Left lobe of liver (tissue), 2 donors: ENCODE data around the gene MT1A. TPM values are rescaled to one million over a fixed set of nuclear protein-coding genes. Genes with fewer than 3 reads are reported as not detected.
A peak's percentile ranks its signal among the peaks of the same experiment; 100 is the strongest.

Experiments used
- ATAC-seq: fragments of 200-7000 bp; cut with Tn5 transposase; one replicate; pipeline ENCODE4 v1.9.1; 2020; ENCODE audit warnings: mild to moderate bottlenecking, moderate library complexity
- DNase-seq: peaks from one replicate; pipeline ENCODE4 v3.0.0-alpha.2; 2020; ENCODE audit warnings: low spot score
- total RNA-seq: library from RNA; stranded (reverse); gene quantifications from one replicate; pipeline ENCODE4 v1.2.1, GENCODE V29; 2021
- donor health status: DM: no; HTN: no; CAD: no; lungs with moderate emphysema.
- donor health status: DM: no; HTN: yes; CAD: no.

MT1A gene
- total RNA-seq, 1 donor from 2014 or later, result 141 TPM

- no peak for DNase-seq
Measured at GRCh38 chr16:56630134-56630533, 8.3 kb upstream of the MT1A start.

GRCh38 chr16:56631197-56631596 is 7.3 kb upstream of the MT1A start:
- DNase-seq (no peak), ATAC-seq (no peak)

More at GRCh38 chr16:56630134-56630533, 8.3 kb upstream of the MT1A start:
- no peak for ATAC-seq

- DNase-seq, result no peak
- ATAC-seq, result no peak
Measured at GRCh38 chr16:56631832-56632155, 6.7 kb upstream of the MT1A start.

GRCh38 chr16:56632156-56632847 is 6.2 kb upstream of the MT1A start, which contains the start of gene MT1M:
MT1M (plus strand) TSS chr16:56632659; CDS start chr16:56632732, 73 bp downstream.
- DNase-seq (peak; percentile 94), ATAC-seq (peak; percentile 85)

- peak; percentile 1 for ATAC-seq
Measured at GRCh38 chr16:56632848-56633365, 5.6 kb upstream of the MT1A start.

GRCh38 chr16:56633535-56633934 is 4.9 kb upstream of the MT1A start:
- ATAC-seq (no peak), DNase-seq (no peak)

More at GRCh38 chr16:56632848-56633365, 5.6 kb upstream of the MT1A start:
- DNase-seq, result no peak

GRCh38 chr16:56634715-56635440 is 3.6 kb upstream of the MT1A start:
- ATAC-seq (no peak), DNase-seq (no peak)

GRCh38 chr16:56635441-56635967 is 3.0 kb upstream of the MT1A start:
- DNase-seq (no peak), ATAC-seq (no peak)

GRCh38 chr16:56636616-56637413 is 1.7 kb upstream of the MT1A start:
- no peak for DNase-seq
- no peak for ATAC-seq

- peak; percentile 38 for ATAC-seq
- DNase-seq, result no peak
Measured at GRCh38 chr16:56639045-56639444, 579 bp downstream of the MT1A start.

GRCh38 chr16:56640076-56640475 is 1.6 kb downstream of the MT1A start:
- DNase-seq, result no peak
- no peak for ATAC-seq

GRCh38 chr16:56641166-56641565 is 2.7 kb downstream of the MT1A start:
- ATAC-seq, result no peak
- DNase-seq, result no peak

- DNase-seq, result peak; percentile 95
- peak; percentile 76 for ATAC-seq
Measured at GRCh38 chr16:56643080-56643778, 4.8 kb downstream of the MT1A start.

GRCh38 chr16:56643833-56644232 is 5.4 kb downstream of the MT1A start:
- ATAC-seq (no peak), DNase-seq (no peak)

- DNase-seq, result no peak
- no peak for ATAC-seq
Measured at GRCh38 chr16:56645311-56645710, 6.8 kb downstream of the MT1A start.

GRCh38 chr16:56645838-56646237 is 7.4 kb downstream of the MT1A start:
- DNase-seq, result no peak
- ATAC-seq, result no peak

- DNase-seq, result peak; percentile 91
- ATAC-seq, result peak; percentile 76
Measured at GRCh38 chr16:56647641-56648431, 9.4 kb downstream of the MT1A start.

GRCh38 chr16:56649271-56649670 is 10.8 kb downstream of the MT1A start:
- no peak for ATAC-seq
- DNase-seq, result no peak

- ATAC-seq (no peak), DNase-seq (no peak)
Measured at GRCh38 chr16:56649820-56650219, 11.4 kb downstream of the MT1A start.

- DNase-seq (no peak), ATAC-seq (no peak)
Measured at GRCh38 chr16:56651586-56651985, 13.1 kb downstream of the MT1A start, which contains the start of gene MT1B. MT1B (plus strand) TSS chr16:56651886; CDS start chr16:56651954, 68 bp downstream.
